GM12801 (cell line): ENCODE measurements around the gene PAFAH1B1.

Experiments used
- TF ChIP-seq, protein P1 (sequence below): IDR thresholded peaks from one replicate; pipeline ENCODE4 v1.5.1; 2011; ENCODE audit warnings: control low read depth; ENCODE audit not compliant: insufficient read length; ENCODE audit errors: extremely low read depth

PAFAH1B1 gene

GRCh38 chr17:2580661-2581060 lies 12.8 kb upstream of the PAFAH1B1 start:
- TF ChIP-seq, protein P1, sequence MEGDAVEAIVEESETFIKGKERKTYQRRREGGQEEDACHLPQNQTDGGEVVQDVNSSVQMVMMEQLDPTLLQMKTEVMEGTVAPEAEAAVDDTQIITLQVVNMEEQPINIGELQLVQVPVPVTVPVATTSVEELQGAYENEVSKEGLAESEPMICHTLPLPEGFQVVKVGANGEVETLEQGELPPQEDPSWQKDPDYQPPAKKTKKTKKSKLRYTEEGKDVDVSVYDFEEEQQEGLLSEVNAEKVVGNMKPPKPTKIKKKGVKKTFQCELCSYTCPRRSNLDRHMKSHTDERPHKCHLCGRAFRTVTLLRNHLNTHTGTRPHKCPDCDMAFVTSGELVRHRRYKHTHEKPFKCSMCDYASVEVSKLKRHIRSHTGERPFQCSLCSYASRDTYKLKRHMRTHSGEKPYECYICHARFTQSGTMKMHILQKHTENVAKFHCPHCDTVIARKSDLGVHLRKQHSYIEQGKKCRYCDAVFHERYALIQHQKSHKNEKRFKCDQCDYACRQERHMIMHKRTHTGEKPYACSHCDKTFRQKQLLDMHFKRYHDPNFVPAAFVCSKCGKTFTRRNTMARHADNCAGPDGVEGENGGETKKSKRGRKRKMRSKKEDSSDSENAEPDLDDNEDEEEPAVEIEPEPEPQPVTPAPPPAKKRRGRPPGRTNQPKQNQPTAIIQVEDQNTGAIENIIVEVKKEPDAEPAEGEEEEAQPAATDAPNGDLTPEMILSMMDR = no peak

DNA sequence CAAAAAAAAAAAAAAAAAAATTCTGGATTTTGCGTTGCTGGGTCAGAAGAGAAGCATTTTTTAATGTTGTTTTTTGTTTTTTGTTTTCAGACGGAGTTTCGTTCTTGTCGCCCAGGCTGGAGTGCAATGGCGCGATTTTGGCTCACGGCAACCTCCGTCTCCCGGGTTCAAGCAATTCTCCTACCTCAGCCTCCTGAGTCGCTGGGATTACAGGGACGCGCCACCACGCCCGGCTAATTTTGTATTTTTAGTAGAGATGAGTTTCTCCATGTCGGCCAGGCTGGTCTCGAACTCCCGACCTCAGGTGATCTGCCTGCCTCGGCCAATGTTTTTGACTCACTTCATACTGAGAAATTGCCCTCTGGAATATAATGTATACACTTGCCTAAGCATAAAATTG lies 11.0 kb upstream of the PAFAH1B1 start:
- TF ChIP-seq, protein P1 = no peak

DNA sequence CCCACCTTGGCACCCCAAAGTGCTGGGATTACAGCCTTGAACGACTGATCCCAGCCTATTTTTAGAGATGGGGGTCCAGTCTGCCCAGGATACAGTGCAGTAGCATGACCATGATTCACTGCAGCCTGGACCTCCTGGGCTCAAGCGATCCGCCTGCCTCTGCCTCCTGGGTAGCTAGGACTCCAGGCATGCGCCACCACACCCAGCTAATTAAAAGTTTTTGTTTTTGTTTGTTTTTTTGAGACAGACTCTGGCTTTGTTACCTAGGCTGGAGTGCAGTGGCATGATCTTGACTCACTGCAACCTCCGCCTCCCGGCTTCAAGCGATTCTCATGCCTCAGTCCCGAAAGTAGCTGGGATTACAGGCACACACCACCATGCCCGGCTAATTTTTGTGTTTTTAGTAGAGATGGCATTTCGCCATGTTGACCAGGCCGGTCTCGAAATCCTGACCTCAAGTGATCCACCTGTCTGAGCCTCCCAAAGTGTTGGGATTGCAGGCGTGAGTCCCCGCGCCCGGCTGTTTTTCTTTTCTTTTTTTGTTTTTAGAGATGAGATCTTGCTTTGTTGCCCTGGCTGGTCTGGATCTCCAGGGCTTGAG lies 2.3 kb upstream of the PAFAH1B1 start:
- TF ChIP-seq, protein P1 = no peak

GRCh38 chr17:2593821-2594721 lies 617 bp downstream of the PAFAH1B1 start:
- TF ChIP-seq, protein P1 = no peak

DNA sequence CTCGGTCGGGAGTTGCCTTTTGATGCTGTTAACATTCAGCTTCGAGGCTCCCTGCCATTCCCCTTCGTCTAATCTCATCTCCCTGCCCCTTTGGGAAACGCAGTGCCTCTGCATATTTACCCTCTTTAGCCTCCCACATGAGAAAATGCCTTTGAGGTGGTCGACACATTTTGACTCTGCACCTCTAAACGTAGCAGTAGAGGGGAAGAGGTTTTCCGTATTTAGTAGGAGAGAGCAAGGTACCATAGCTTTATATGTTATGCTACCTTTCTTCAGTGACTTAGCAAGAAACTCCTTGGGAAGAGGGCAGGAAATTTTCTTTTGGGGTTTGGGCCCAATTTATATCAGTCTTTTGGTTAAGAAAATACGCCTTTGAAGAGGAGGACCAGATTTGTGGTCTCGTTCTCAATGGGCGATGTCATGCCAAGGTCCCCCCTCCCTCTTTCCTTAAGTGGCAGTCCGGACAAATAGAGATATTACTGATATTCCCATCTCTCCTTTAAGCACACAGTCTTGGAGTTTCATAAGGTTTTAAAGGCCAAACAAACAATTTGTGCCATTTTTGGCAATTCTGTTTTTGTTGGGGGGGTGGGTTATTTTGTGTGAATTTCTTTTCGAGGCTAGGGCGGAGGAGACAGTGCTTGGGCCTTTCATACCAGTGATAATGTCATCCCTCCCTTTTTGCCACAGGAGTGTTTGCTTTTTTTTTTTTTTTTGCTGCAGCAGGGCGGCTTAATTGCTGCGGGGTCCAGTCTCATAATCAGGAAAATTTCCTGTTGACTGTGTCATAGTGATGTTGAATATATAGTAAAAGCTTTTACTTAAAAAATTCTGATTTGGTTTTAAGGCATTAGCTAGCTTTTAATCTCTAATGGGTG lies 1.5 kb downstream of the PAFAH1B1 start:
- TF ChIP-seq, protein P1 = no peak

GRCh38 chr17:2595716-2596115 lies 2.3 kb downstream of the PAFAH1B1 start:
- TF ChIP-seq, protein P1 = no peak

DNA sequence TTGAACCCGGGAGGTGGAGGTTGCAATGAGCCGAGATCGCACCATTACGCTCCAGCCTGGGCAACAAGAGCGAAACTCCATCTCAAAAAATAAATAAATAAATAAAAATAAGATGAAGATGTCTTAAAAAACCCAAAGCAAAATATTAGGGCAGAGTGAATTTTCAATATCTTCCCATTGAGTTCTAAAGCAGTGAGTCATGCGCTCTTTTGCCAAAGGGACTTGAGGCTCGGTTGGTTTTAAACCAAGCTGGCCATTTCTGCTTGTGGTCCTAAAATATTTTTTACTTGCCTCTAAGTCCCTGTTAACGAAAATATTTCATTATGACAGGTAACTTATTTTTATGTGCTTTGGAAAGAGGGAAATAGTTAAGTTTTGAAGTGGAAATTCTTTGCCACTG lies 4.7 kb downstream of the PAFAH1B1 start:
- TF ChIP-seq, protein P1 = no peak
